ENCODE data around the gene IL27RA. TPM values are rescaled to one million over a fixed set of nuclear protein-coding genes. Genes with fewer than 3 reads are reported as not detected.

Gene IL27RA
- total and polyA plus RNA-seq, 4 donors: 1.0 to 2.8 (median 1.6) TPM

DNA sequence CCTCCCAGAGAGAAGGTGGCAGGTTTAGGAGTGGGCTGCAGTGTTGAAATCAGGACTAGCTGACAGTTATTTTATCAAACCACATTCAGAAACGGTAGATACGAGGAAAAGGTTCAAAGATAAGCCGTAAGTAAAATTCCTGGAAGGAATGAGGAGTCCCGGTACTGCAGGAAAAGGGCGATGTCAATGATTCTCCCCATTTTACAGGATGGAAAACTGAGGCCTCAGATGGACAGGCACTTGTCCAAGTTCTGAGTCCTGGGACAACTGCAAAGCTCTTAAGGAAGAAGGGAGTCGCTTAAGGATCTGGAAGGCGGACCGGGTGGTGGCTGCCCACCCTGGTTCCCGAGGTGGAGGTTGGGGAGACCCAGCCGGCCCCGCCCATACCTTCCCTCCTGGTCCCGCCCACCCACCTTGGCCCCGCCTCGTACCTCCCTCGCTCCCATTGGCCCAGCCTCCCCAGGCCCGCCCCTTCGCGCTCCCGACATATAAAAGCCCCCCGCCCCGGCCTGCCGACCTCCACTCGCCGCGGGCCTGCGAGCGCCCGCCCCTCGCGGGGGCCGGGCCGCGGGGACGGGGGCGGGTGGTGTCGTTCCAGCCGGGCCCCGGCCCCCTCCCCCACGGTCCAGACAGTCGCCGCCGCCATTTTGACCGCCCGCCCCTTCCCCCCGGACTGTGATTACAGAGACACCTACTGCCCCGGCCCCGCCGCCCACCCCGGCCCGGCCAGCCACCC lies 26.0 kb upstream of the IL27RA start:
- peak; percentile 21 for TF ChIP-seq FOXA1 (IDR thresholded peaks at IDR 0.05)
- TF ChIP-seq HNF4A (conservative IDR thresholded peaks at IDR 0.05): peak in 1 of 2 donors; percentile 16
- TF ChIP-seq RAD21 (IDR thresholded peaks at IDR 0.05): no peak
- TF ChIP-seq, protein P1, sequence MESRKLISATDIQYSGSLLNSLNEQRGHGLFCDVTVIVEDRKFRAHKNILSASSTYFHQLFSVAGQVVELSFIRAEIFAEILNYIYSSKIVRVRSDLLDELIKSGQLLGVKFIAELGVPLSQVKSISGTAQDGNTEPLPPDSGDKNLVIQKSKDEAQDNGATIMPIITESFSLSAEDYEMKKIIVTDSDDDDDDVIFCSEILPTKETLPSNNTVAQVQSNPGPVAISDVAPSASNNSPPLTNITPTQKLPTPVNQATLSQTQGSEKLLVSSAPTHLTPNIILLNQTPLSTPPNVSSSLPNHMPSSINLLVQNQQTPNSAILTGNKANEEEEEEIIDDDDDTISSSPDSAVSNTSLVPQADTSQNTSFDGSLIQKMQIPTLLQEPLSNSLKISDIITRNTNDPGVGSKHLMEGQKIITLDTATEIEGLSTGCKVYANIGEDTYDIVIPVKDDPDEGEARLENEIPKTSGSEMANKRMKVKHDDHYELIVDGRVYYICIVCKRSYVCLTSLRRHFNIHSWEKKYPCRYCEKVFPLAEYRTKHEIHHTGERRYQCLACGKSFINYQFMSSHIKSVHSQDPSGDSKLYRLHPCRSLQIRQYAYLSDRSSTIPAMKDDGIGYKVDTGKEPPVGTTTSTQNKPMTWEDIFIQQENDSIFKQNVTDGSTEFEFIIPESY (IDR thresholded peaks at IDR 0.05): no peak
- peak in 1 of 2 donors; percentile 27 for TF ChIP-seq EGR1 (IDR thresholded peaks at IDR 0.05; ENCODE audit: low read depth in 2 of 2)
- no peak for TF ChIP-seq RXRA (IDR thresholded peaks at IDR 0.05)
- TF ChIP-seq SP1 (IDR thresholded peaks at IDR 0.05): peak; percentile 28

DNA sequence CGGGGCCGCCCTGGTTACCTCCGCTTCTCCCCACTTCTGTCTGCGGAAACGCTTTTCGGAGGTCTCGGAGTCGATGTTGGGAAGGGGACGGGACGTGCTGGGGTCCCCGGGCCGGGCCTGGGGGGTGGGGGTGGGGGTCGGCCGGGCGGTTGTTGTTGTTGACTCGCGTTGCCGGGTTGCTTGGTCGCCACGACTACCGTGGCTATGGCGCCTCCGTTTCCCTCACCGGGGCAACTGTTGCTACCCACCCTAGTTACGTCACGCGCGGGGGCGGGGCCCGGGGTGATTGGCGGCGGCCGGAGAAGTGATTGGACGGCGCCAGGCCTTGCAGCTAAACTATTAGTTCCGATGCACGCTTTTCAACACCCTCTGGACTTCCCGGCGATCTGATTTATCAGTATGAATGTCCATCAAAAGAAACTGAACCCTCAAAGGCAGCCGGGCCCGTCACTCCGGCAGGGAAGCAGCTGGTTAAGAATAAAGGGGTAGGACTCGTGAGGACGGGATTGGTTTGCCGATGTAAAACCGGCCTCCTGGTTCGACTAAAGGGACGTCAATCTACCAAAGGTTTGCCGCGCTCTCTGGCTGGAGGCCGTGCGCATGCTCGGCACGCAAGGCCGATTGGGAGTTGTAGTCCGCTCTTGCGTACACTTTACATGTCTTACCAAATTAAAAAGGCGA lies 25.3 kb upstream of the IL27RA start, which contains the start of gene RFX1:
TSS of gene RFX1 (minus strand) at position 236 of the 681 bp plus-strand sequence. CDS start 12,477 bp downstream, outside the sequence.
- no peaks in the 10 kb centered on the region for H3K36me3 ChIP-seq (ENCODE audit: control insufficient read depth in 4 of 4, insufficient read depth in 3 of 4, low read depth in 1 of 4, low read length in 3 of 4)
- H3K4me1 ChIP-seq (ENCODE audit: control insufficient read depth in 4 of 4, insufficient read depth in 4 of 4, low read length in 3 of 4): peaks cover 6 to 15% (median 10%) of the 10 kb centered on the region in 4 donors
- peak; percentile 100 for DNase-seq (ENCODE audit: low spot score)
- H3K4me3 ChIP-seq (ENCODE audit: low read depth in 1 of 3, low read length in 3 of 3): peak within 1 kb of the TSS; percentile 52 to 83 (median 76)
- H3K9me3 ChIP-seq (ENCODE audit: control insufficient read depth in 4 of 4, low read length in 3 of 4): no peaks in the 10 kb centered on the region
- under 1% methylated on average over 58 of the region's 58 CpGs for WGBS
- TF ChIP-seq RXRA (IDR thresholded peaks at IDR 0.05) (peak in 1 of 2 donors; percentile 7), FOXA2 (IDR thresholded peaks at IDR 0.05) (no peak), HNF4G (IDR thresholded peaks at IDR 0.05) (no peak), GABPA (IDR thresholded peaks at IDR 0.05 in 1 of 2, conservative IDR thresholded peaks at IDR 0.05 in 1 of 2) (peak; percentile 59 to 83), RAD21 (IDR thresholded peaks at IDR 0.05) (no peak), NR2F2 (IDR thresholded peaks at IDR 0.05) (no peak), JUND (IDR thresholded peaks at IDR 0.05) (no peak), HNF4A (conservative IDR thresholded peaks at IDR 0.05) (no peak), SP1 (IDR thresholded peaks at IDR 0.05) (peak; percentile 99), EGR1 (IDR thresholded peaks at IDR 0.05; ENCODE audit: low read depth in 2 of 2) (peak in 1 of 2 donors; percentile 86), TAF1 (conservative IDR thresholded peaks at IDR 0.05) (no peak), YY1 (IDR thresholded peaks at IDR 0.05) (peak; percentile 97), FOXA1 (IDR thresholded peaks at IDR 0.05) (no peak)
- TF ChIP-seq, protein P2, sequence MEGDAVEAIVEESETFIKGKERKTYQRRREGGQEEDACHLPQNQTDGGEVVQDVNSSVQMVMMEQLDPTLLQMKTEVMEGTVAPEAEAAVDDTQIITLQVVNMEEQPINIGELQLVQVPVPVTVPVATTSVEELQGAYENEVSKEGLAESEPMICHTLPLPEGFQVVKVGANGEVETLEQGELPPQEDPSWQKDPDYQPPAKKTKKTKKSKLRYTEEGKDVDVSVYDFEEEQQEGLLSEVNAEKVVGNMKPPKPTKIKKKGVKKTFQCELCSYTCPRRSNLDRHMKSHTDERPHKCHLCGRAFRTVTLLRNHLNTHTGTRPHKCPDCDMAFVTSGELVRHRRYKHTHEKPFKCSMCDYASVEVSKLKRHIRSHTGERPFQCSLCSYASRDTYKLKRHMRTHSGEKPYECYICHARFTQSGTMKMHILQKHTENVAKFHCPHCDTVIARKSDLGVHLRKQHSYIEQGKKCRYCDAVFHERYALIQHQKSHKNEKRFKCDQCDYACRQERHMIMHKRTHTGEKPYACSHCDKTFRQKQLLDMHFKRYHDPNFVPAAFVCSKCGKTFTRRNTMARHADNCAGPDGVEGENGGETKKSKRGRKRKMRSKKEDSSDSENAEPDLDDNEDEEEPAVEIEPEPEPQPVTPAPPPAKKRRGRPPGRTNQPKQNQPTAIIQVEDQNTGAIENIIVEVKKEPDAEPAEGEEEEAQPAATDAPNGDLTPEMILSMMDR (IDR thresholded peaks at IDR 0.05; ENCODE audit: low read depth, low read length, missing input control): no peak
- TF ChIP-seq, protein P1 (IDR thresholded peaks at IDR 0.05): peak; percentile 92
- TF ChIP-seq, protein P3, sequence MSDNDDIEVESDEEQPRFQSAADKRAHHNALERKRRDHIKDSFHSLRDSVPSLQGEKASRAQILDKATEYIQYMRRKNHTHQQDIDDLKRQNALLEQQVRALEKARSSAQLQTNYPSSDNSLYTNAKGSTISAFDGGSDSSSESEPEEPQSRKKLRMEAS (IDR thresholded peaks at IDR 0.05): no peak
- TF ChIP-seq, protein P4, sequence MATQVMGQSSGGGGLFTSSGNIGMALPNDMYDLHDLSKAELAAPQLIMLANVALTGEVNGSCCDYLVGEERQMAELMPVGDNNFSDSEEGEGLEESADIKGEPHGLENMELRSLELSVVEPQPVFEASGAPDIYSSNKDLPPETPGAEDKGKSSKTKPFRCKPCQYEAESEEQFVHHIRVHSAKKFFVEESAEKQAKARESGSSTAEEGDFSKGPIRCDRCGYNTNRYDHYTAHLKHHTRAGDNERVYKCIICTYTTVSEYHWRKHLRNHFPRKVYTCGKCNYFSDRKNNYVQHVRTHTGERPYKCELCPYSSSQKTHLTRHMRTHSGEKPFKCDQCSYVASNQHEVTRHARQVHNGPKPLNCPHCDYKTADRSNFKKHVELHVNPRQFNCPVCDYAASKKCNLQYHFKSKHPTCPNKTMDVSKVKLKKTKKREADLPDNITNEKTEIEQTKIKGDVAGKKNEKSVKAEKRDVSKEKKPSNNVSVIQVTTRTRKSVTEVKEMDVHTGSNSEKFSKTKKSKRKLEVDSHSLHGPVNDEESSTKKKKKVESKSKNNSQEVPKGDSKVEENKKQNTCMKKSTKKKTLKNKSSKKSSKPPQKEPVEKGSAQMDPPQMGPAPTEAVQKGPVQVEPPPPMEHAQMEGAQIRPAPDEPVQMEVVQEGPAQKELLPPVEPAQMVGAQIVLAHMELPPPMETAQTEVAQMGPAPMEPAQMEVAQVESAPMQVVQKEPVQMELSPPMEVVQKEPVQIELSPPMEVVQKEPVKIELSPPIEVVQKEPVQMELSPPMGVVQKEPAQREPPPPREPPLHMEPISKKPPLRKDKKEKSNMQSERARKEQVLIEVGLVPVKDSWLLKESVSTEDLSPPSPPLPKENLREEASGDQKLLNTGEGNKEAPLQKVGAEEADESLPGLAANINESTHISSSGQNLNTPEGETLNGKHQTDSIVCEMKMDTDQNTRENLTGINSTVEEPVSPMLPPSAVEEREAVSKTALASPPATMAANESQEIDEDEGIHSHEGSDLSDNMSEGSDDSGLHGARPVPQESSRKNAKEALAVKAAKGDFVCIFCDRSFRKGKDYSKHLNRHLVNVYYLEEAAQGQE (IDR thresholded peaks at IDR 0.05): no peak
- TF ChIP-seq, protein P5, sequence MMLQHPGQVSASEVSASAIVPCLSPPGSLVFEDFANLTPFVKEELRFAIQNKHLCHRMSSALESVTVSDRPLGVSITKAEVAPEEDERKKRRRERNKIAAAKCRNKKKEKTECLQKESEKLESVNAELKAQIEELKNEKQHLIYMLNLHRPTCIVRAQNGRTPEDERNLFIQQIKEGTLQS (IDR thresholded peaks at IDR 0.05): no peak
- H3K27ac ChIP-seq (ENCODE audit: low read depth in 1 of 2, low read length in 2 of 2): peak within 1 kb of the TSS; percentile 93 to 96
- peak within 1 kb of the TSS; percentile 79 to 95 for H3K9ac ChIP-seq (ENCODE audit: low read depth in 1 of 2, low read length in 2 of 2)
- H3K27me3 ChIP-seq (ENCODE audit: control insufficient read depth in 4 of 4, insufficient read depth in 4 of 4, low read length in 3 of 4): no peaks in the 10 kb centered on the region

More for the DNA sequence above, 26.0 kb upstream of the IL27RA start:
- Histone ChIP-seq H3K9me3 (ENCODE audit: control insufficient read depth in 4 of 4, low read length in 3 of 4) (no peaks in the 10 kb centered on the region), H3K4me1 (ENCODE audit: control insufficient read depth in 4 of 4, insufficient read depth in 4 of 4, low read length in 3 of 4) (peaks cover 6 to 15% (median 10%) of the 10 kb centered on the region in 4 donors), H3K4me3 (ENCODE audit: low read depth in 1 of 3, low read length in 3 of 3) (peak overlapping the region; percentile 52 to 83 (median 58)), H3K27me3 (ENCODE audit: control insufficient read depth in 4 of 4, insufficient read depth in 4 of 4, low read length in 3 of 4) (no peaks in the 10 kb centered on the region), H3K9ac (ENCODE audit: low read depth in 1 of 2, low read length in 2 of 2) (peak overlapping the region; percentile 21 to 48), H3K36me3 (ENCODE audit: control insufficient read depth in 4 of 4, insufficient read depth in 3 of 4, low read depth in 1 of 4, low read length in 3 of 4) (no peaks in the 10 kb centered on the region), H3K27ac (ENCODE audit: low read depth in 1 of 2, low read length in 2 of 2) (peak overlapping the region; percentile 93 to 96)
- peak; percentile 95 for DNase-seq (ENCODE audit: low spot score)
- WGBS: 2% methylated on average over 50 of the region's 50 CpGs

Measured in liver (tissue), 9 donors.